OCI-LY1 (cell line): ENCODE results near the gene CNTROB.

Experiments used
- CTCF ChIP-seq: fragments of 200-600 bp; sonication (generic), shearing (Covaris generic); IDR thresholded peaks from 2 replicates; pipeline ENCODE4 v1.5.1; 2017; ENCODE audit warnings: mild to moderate bottlenecking, antibody characterized with exemption, low read length, moderate library complexity, mixed read lengths
- EZH2 ChIP-seq: fragments of 200-600 bp; sonication (generic), shearing (Covaris generic); IDR thresholded peaks from 2 replicates; pipeline ENCODE4 v1.8.0; 2017; ENCODE audit warnings: borderline replicate concordance, mixed run types, mild to moderate bottlenecking, antibody characterized with exemption, low read length, moderate library complexity, mixed read lengths

GRCh38 chr17:7977805-7978204, 45.8 kb downstream of the CNTROB start:
- TF ChIP-seq CTCF = no peak
- no peak for TF ChIP-seq EZH2
